ENCODE data around the gene XIST. TPM values are rescaled to one million over a fixed set of nuclear protein-coding genes. Genes with fewer than 3 reads are reported as not detected.

Gene XIST
- polyA plus RNA-seq, 1 donor (not counting 4 experiments of a cell fraction or from before 2014, with no cell fraction given): 199 TPM

GRCh38 chrX:73831500-73831899 lies 21.0 kb downstream of the XIST start:
- no peak for DNase-seq (ENCODE audit: low read depth, low spot score)
- Histone ChIP-seq H3K79me2 (ENCODE audit: control insufficient read depth, insufficient read depth, low read length) (peaks cover 34% of the 10 kb centered on the region), H3K9ac (ENCODE audit: control insufficient read depth, extremely low read depth, insufficient read depth, low read length) (no peak overlapping the region), H3K36me3 (ENCODE audit: control insufficient read depth in 2 of 2, extremely low read depth in 1 of 2, insufficient read depth in 2 of 2, low read length in 2 of 2) (peaks cover 7 to 8% of the 10 kb centered on the region in 2 experiments), H3K27me3 (ENCODE audit: control insufficient read depth, extremely low read depth, insufficient read depth, low read length) (no peaks in the 10 kb centered on the region), H3K4me2 (ENCODE audit: control insufficient read depth, extremely low read depth, insufficient read depth, low read depth, low read length) (no peak overlapping the region), H3K9me1 (ENCODE audit: control insufficient read depth, extremely low read depth, insufficient read depth, low read length) (no peaks in the 10 kb centered on the region), H3K27ac (ENCODE audit: control insufficient read depth, insufficient read depth, low read length) (no peak overlapping the region), H2AFZ (ENCODE audit: control insufficient read depth, low read length) (no peak overlapping the region), H3K9me3 (ENCODE audit: control insufficient read depth, low read depth, low read length) (no peaks in the 10 kb centered on the region), H4K20me1 (ENCODE audit: control insufficient read depth, extremely low read depth, insufficient read depth, low read length) (peaks cover 23% of the 10 kb centered on the region), H3K4me1 (ENCODE audit: control insufficient read depth, extremely low read depth, insufficient read depth, low read length) (no peaks in the 10 kb centered on the region), H3K4me3 (ENCODE audit: control insufficient read depth in 2 of 3, extremely low read depth in 1 of 3, insufficient read depth in 2 of 3, low read depth in 1 of 3, low read length in 3 of 3) (no peak overlapping the region)
- no peak for TF ChIP-seq EZH2 (IDR thresholded peaks at IDR 0.05; ENCODE audit: low read length)
- TF ChIP-seq, protein P1, sequence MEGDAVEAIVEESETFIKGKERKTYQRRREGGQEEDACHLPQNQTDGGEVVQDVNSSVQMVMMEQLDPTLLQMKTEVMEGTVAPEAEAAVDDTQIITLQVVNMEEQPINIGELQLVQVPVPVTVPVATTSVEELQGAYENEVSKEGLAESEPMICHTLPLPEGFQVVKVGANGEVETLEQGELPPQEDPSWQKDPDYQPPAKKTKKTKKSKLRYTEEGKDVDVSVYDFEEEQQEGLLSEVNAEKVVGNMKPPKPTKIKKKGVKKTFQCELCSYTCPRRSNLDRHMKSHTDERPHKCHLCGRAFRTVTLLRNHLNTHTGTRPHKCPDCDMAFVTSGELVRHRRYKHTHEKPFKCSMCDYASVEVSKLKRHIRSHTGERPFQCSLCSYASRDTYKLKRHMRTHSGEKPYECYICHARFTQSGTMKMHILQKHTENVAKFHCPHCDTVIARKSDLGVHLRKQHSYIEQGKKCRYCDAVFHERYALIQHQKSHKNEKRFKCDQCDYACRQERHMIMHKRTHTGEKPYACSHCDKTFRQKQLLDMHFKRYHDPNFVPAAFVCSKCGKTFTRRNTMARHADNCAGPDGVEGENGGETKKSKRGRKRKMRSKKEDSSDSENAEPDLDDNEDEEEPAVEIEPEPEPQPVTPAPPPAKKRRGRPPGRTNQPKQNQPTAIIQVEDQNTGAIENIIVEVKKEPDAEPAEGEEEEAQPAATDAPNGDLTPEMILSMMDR (optimal IDR thresholded peaks at IDR 0.05 in 1 of 3, IDR thresholded peaks at IDR 0.05 in 1 of 3, conservative IDR thresholded peaks at IDR 0.05 in 1 of 3; ENCODE audit: extremely low read depth in 1 of 3, insufficient read depth in 2 of 3, low read length in 3 of 3): no peak
- FAIRE-seq: no peak
- dilution Hi-C loops (cut with MboI; ENCODE audit: extremely low pct_ligation_motif_present, low sequenced_read_pairs): no loop called here

GRCh38 chrX:73830489-73831414 lies 21.8 kb downstream of the XIST start:
- dilution Hi-C loops (cut with MboI; ENCODE audit: extremely low pct_ligation_motif_present, low sequenced_read_pairs): no loop called here
- Histone ChIP-seq H2AFZ (ENCODE audit: control insufficient read depth, low read length) (no peak overlapping the region), H3K27ac (ENCODE audit: control insufficient read depth, insufficient read depth, low read length) (no peak overlapping the region), H3K9me1 (ENCODE audit: control insufficient read depth, extremely low read depth, insufficient read depth, low read length) (no peaks in the 10 kb centered on the region), H3K4me2 (ENCODE audit: control insufficient read depth, extremely low read depth, insufficient read depth, low read depth, low read length) (no peak overlapping the region), H3K9ac (ENCODE audit: control insufficient read depth, extremely low read depth, insufficient read depth, low read length) (no peak overlapping the region), H3K4me3 (ENCODE audit: control insufficient read depth in 2 of 3, extremely low read depth in 1 of 3, insufficient read depth in 2 of 3, low read depth in 1 of 3, low read length in 3 of 3) (no peak overlapping the region), H3K27me3 (ENCODE audit: control insufficient read depth, extremely low read depth, insufficient read depth, low read length) (no peaks in the 10 kb centered on the region), H3K4me1 (ENCODE audit: control insufficient read depth, extremely low read depth, insufficient read depth, low read length) (no peaks in the 10 kb centered on the region), H3K36me3 (ENCODE audit: control insufficient read depth in 2 of 2, extremely low read depth in 1 of 2, insufficient read depth in 2 of 2, low read length in 2 of 2) (peaks cover 8% of the 10 kb centered on the region in 2 experiments), H3K9me3 (ENCODE audit: control insufficient read depth, low read depth, low read length) (no peaks in the 10 kb centered on the region), H3K79me2 (ENCODE audit: control insufficient read depth, insufficient read depth, low read length) (peaks cover 27% of the 10 kb centered on the region), H4K20me1 (ENCODE audit: control insufficient read depth, extremely low read depth, insufficient read depth, low read length) (peaks cover 25% of the 10 kb centered on the region)
- DNase-seq (ENCODE audit: low read depth, low spot score) (no peak), FAIRE-seq (no peak)
- TF ChIP-seq EZH2 (IDR thresholded peaks at IDR 0.05; ENCODE audit: low read length): no peak
- TF ChIP-seq, protein P1 (optimal IDR thresholded peaks at IDR 0.05 in 1 of 3, IDR thresholded peaks at IDR 0.05 in 1 of 3, conservative IDR thresholded peaks at IDR 0.05 in 1 of 3; ENCODE audit: extremely low read depth in 1 of 3, insufficient read depth in 2 of 3, low read length in 3 of 3): no peak

Data from keratinocyte (primary cell).